ENCODE data around the gene RRP7A.

The RRP7A gene

GRCh38 chr22:42461511-42461910 is 58.1 kb downstream of the RRP7A start:
- TF ChIP-seq ESRRG (CRISPR knock-in tag; IDR thresholded peaks at IDR 0.05): no peak
- TF ChIP-seq GLIS3 (CRISPR knock-in tag; IDR thresholded peaks at IDR 0.05): no peak
- TF ChIP-seq TOX (CRISPR knock-in tag; IDR thresholded peaks at IDR 0.05; ENCODE audit: borderline replicate concordance): no peak
- no peak for TF ChIP-seq SNAI2 (CRISPR knock-in tag; IDR thresholded peaks at IDR 0.05)
- no peak for TF ChIP-seq OSR1 (CRISPR knock-in tag; IDR thresholded peaks at IDR 0.05)
- no peak for TF ChIP-seq TCF4 (CRISPR knock-in tag; IDR thresholded peaks at IDR 0.05; ENCODE audit: borderline replicate concordance)
- TF ChIP-seq ZNF565 (CRISPR knock-in tag; conservative IDR thresholded peaks at IDR 0.05; ENCODE audit: low read depth): no peak
- TF ChIP-seq ZNF70 (CRISPR knock-in tag; IDR thresholded peaks at IDR 0.05): no peak
- no peak for ATAC-seq
